HepG2 (cell line): ENCODE data around the gene CD14. TPM values are rescaled to one million over a fixed set of nuclear protein-coding genes. Genes with fewer than 3 reads are reported as not detected.

ENCODE experiments used
- CBX5 ChIP-seq: sonication (generic); formaldehyde crosslinking; IDR thresholded peaks from 2 replicates; pipeline ENCODE4 v1.4.0; 2020; ENCODE audit warnings: missing genetic modification reagents, borderline replicate concordance
- CC2D1A ChIP-seq: sonication (generic); formaldehyde crosslinking; IDR thresholded peaks from 2 replicates; pipeline ENCODE4 v1.8.1; 2023; ENCODE audit warnings: mild to moderate bottlenecking, missing genetic modification reagents
- CCAR2 ChIP-seq: fragments of 200-400 bp; formaldehyde crosslinking; optimal IDR thresholded peaks from 2 replicates; pipeline ENCODE3; 2018; ENCODE audit warnings: low read depth, mild to moderate bottlenecking, low read length, moderate library complexity
- ELF3 ChIP-seq: IDR thresholded peaks from 2 replicates; pipeline ENCODE4 v1.6.1; 2016; ENCODE audit warnings: missing genetic modification reagents, missing compliant biosample characterization
- EZH2 ChIP-seq: conservative IDR thresholded peaks from 2 replicates; pipeline ENCODE4 v1.6.1; 2012; ENCODE audit warnings: mild to moderate bottlenecking, low read depth, low read length, moderate library complexity
- HNF4A ChIP-seq: sonication (generic); formaldehyde crosslinking; IDR thresholded peaks from 2 replicates; pipeline ENCODE4 v1.4.0; 2020; ENCODE audit warnings: missing genetic modification reagents
- MBD4 ChIP-seq: IDR thresholded peaks from 2 replicates; pipeline ENCODE4 v1.6.1; 2012; ENCODE audit warnings: low read length, inconsistent platforms, borderline replicate concordance
- MED13 ChIP-seq: sonication (generic); formaldehyde crosslinking; IDR thresholded peaks from 2 replicates; pipeline ENCODE4 v1.5.0; 2020; ENCODE audit warnings: missing genetic modification reagents
- MTA1 ChIP-seq: sonication (generic); formaldehyde crosslinking; IDR thresholded peaks from 2 replicates; pipeline ENCODE4 v1.4.0; 2020; ENCODE audit warnings: missing genetic modification reagents, mild to moderate bottlenecking, borderline replicate concordance
- NFYC ChIP-seq: IDR thresholded peaks from 2 replicates; pipeline ENCODE4 v1.6.1; 2016; ENCODE audit warnings: missing genetic modification reagents, missing compliant biosample characterization
- NR2C2 ChIP-seq: sonication (generic); formaldehyde crosslinking; IDR thresholded peaks from 2 replicates; pipeline ENCODE4 v1.4.0; 2020; ENCODE audit warnings: missing genetic modification reagents, mild to moderate bottlenecking, moderate library complexity, borderline replicate concordance
- RARG ChIP-seq: sonication (generic); formaldehyde crosslinking; IDR thresholded peaks from 2 replicates; pipeline ENCODE4 v1.4.0; 2020; ENCODE audit warnings: low read depth, mild to moderate bottlenecking, missing genetic modification reagents
- SIX4 ChIP-seq: sonication (generic); formaldehyde crosslinking; IDR thresholded peaks from 2 replicates; pipeline ENCODE4 v1.4.0; 2020; ENCODE audit warnings: missing genetic modification reagents
- SKI ChIP-seq: fragments of 450-650 bp; IDR thresholded peaks from one replicate; pipeline ENCODE4 v1.6.1; 2018; ENCODE audit warnings: mild to moderate bottlenecking; ENCODE audit not compliant: partially characterized antibody
- SMAD1 ChIP-seq: sonication (generic); formaldehyde crosslinking; IDR thresholded peaks from 2 replicates; pipeline ENCODE4 v1.4.0; 2020; ENCODE audit warnings: missing genetic modification reagents, low read depth, mild to moderate bottlenecking, borderline replicate concordance
- SMAD3 ChIP-seq: sonication (generic); formaldehyde crosslinking; IDR thresholded peaks from 2 replicates; pipeline ENCODE4 v1.4.0; 2020; ENCODE audit warnings: missing genetic modification reagents
- ZBTB7B ChIP-seq: sonication (generic); formaldehyde crosslinking; IDR thresholded peaks from 2 replicates; pipeline ENCODE4 v1.4.0; 2020; ENCODE audit warnings: missing genetic modification reagents
- ZFP62 ChIP-seq: sonication (generic); formaldehyde crosslinking; IDR thresholded peaks from 2 replicates; pipeline ENCODE4 v1.4.0; 2020; ENCODE audit warnings: missing genetic modification reagents
- ZNF143 ChIP-seq: sonication (generic); formaldehyde crosslinking; IDR thresholded peaks from 2 replicates; pipeline ENCODE4 v1.4.0; 2020; ENCODE audit warnings: missing genetic modification reagents
- ZNF256 ChIP-seq: sonication (generic); formaldehyde crosslinking; conservative IDR thresholded peaks from 2 replicates; pipeline ENCODE4 v1.4.0; 2020; ENCODE audit warnings: missing genetic modification reagents
- ZNF263 ChIP-seq: sonication (generic); formaldehyde crosslinking; IDR thresholded peaks from 2 replicates; pipeline ENCODE4 v1.4.0; 2020; ENCODE audit warnings: missing genetic modification reagents
- ZNF605 ChIP-seq: sonication (generic); formaldehyde crosslinking; IDR thresholded peaks from 2 replicates; pipeline ENCODE4 v1.8.0; 2022; ENCODE audit warnings: mild to moderate bottlenecking, missing genetic modification reagents
- ZNF614 ChIP-seq: IDR thresholded peaks from 2 replicates; pipeline ENCODE4 v1.6.1; 2018; ENCODE audit warnings: missing biosample characterization, missing genetic modification reagents, inconsistent platforms, borderline replicate concordance
- ZNF737 ChIP-seq: sonication (generic); formaldehyde crosslinking; IDR thresholded peaks from 2 replicates; pipeline ENCODE4 v1.5.0; 2020; ENCODE audit warnings: missing genetic modification reagents, mild to moderate bottlenecking, borderline replicate concordance
- ZNF780A ChIP-seq: sonication (generic); formaldehyde crosslinking; IDR thresholded peaks from 2 replicates; pipeline ENCODE4 v1.8.0; 2022; ENCODE audit warnings: mild to moderate bottlenecking, missing genetic modification reagents, moderate library complexity
- polyA plus RNA-seq, 8 experiments: library from polyadenylated mRNA; depleted of rRNA in 3 of 8; stranded (reverse) in 7 of 8; unstranded in 1 of 8; fragments of >200 nt; fragmentation: Illumina TruSeq in 4 of 8; extraction: Trizol in 4 of 8; gene quantifications; 2 replicates each; pipeline versions ENCODE4 v1.2.1 to v1.2.3, GENCODE V29; 2011 to 2016; ENCODE audit warnings: low read depth in 4 of 8, missing spikeins in 1 of 8, mixed read lengths in 1 of 8; ENCODE audit not compliant: insufficient read depth in 1 of 8
- total RNA-seq, 5 experiments: library from RNA; depleted of rRNA; stranded (reverse); fragments of >200 nt; fragmentation: Illumina TruSeq; extraction: Trizol; gene quantifications; 2 replicates each; pipeline ENCODE4 v1.2.3, GENCODE V29; 2016; ENCODE audit warnings: low read depth in 1 of 5
- TF ChIP-seq, protein P1 (sequence below): sonication (generic); formaldehyde crosslinking; IDR thresholded peaks from 2 replicates; pipeline ENCODE4 v1.4.0; 2020; ENCODE audit warnings: low read depth, mild to moderate bottlenecking, missing genetic modification reagents
- TF ChIP-seq, protein P2 (sequence below): sonication (generic); formaldehyde crosslinking; IDR thresholded peaks from 2 replicates; pipeline ENCODE4 v1.5.0; 2020; ENCODE audit warnings: missing genetic modification reagents

The CD14 gene
- total and polyA plus RNA-seq, 2 of the 13 experiments (the other 11 are each of a cell fraction or from before 2014, with no cell fraction given): 1.7 to 4.7 TPM

DNA sequence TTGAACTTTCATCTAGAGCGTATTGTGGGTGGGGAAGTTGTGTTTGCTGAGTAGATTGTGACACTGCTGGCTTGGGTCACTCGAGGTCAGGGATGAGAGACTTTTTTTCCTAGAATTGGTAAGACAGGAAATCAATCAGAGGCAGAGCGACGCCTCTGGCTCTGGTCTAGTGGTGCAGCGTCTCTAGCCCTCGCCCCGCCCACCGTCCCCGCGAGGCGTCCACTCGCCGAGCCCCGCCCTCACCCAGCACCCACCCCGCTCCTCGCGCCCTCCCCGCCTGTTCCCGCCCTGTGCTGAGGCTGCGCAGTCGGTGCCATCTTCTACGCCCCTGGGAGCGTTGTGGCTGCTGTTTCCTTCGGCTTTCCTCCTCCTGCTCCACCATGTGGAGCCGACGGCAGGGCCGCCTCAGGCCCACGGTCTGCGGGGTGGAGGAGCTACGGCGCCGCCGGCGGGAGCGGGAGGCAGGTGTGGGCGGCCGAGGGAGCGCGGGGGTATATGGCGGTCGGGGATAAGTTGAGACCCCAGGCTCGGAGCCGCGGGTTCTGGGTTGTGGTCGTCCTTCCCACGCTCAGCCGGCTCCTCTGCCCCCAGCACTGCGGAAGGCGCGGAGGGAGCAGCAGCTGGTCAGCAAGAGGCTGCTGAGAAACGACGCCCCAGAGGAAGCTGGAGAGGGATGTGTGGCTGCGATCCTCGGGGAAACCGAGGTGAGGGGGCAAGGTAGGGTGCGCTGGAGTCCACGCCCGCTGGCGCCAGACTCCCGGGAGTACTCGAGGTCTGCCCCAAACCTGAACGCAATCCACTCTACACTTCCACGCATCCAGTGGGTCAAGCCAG lies 6.4 kb upstream of the CD14 start, which contains the start of gene TMCO6 (continued):
- TF ChIP-seq ZNF780A (CRISPR knock-in tag) (no peak), CCAR2 (no peak), ZNF614 (CRISPR knock-in tag) (peak; percentile 86; the same call in 1 of the 2 replicates), RARG (no peak), CBX5 (CRISPR knock-in tag) (peak; percentile 38; the same call in 1 of the 2 replicates), ZNF143 (CRISPR knock-in tag) (peak; percentile 53; the same call in 1 of the 2 replicates), ZNF737 (no peak), ELF3 (CRISPR knock-in tag) (peak; percentile 85), ZBTB7B (peak; percentile 31; the same call in 1 of the 2 replicates), SIX4 (peak; percentile 12; the same call in 1 of the 2 replicates), EZH2 (no peak), SMAD3 (CRISPR knock-in tag) (peak; percentile 89; the same call in 1 of the 2 replicates), HNF4A (CRISPR knock-in tag) (peak; percentile 85), MBD4 (no peak), MED13 (CRISPR knock-in tag) (no peak), MTA1 (CRISPR knock-in tag) (peak; percentile 78; the same call in 1 of the 2 replicates), CC2D1A (no peak), SKI (peak; percentile 86), ZNF605 (CRISPR knock-in tag) (peak; percentile 93), NFYC (no peak; the same call in 1 of the 2 replicates), SMAD1 (peak; percentile 37; the same call in 1 of the 2 replicates), ZNF263 (no peak; the same call in 1 of the 2 replicates), ZFP62 (CRISPR knock-in tag) (no peak), NR2C2 (CRISPR knock-in tag) (peak; percentile 55; the same call in 1 of the 2 replicates), ZNF256 (CRISPR knock-in tag) (no peak; the same call in 1 of the 2 replicates)
- TF ChIP-seq, protein P1, sequence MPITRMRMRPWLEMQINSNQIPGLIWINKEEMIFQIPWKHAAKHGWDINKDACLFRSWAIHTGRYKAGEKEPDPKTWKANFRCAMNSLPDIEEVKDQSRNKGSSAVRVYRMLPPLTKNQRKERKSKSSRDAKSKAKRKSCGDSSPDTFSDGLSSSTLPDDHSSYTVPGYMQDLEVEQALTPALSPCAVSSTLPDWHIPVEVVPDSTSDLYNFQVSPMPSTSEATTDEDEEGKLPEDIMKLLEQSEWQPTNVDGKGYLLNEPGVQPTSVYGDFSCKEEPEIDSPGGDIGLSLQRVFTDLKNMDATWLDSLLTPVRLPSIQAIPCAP (CRISPR knock-in tag): 0 out of 2 replicates have a peak, but pooled peaks have one; percentile 35
- TF ChIP-seq, protein P2, sequence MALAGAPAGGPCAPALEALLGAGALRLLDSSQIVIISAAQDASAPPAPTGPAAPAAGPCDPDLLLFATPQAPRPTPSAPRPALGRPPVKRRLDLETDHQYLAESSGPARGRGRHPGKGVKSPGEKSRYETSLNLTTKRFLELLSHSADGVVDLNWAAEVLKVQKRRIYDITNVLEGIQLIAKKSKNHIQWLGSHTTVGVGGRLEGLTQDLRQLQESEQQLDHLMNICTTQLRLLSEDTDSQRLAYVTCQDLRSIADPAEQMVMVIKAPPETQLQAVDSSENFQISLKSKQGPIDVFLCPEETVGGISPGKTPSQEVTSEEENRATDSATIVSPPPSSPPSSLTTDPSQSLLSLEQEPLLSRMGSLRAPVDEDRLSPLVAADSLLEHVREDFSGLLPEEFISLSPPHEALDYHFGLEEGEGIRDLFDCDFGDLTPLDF: no peak
